GM21447 (cell line): Measurements from ENCODE around the gene LGALS9B.
A peak's percentile ranks its signal among the peaks of the same experiment; 100 is the strongest.
"Not testable (repeated sequence)": the region's sequence is repeated elsewhere in the genome, so short reads cannot be mapped to it uniquely, and the experiment has no call there.

Source experiments
- ATAC-seq: cut with Tn5 transposase; IDR thresholded peaks from one replicate; pipeline ENCODE4 v1.9.1; 2021; ENCODE audit not compliant: unreplicated experiment

The LGALS9B gene

DNA sequence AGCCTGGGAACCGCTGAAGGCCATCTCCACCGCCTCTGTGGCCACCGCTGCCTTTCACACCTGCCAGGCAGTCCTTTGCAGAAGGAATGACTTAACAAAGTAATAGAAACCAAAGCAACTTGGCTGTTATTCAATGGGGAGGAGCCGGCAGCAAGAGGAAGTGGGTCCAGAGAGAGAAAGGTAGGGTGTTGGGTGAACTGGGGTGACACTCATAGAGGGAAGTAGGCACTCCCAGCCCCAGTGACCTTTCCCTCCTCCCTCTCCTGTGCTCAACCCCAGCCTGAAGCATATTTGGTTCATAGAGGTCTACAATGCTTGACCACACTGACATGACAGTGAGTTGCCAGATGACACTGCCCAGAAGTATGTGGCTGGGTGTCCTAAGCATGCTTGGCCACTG, at the start of gene LGALS9B:
Gene LGALS9B, minus strand, starts transcription at position 93 of the 400 bp plus-strand sequence. Its CDS starts 69 bp downstream, at position 24.
- ATAC-seq: peak; percentile 93

DNA sequence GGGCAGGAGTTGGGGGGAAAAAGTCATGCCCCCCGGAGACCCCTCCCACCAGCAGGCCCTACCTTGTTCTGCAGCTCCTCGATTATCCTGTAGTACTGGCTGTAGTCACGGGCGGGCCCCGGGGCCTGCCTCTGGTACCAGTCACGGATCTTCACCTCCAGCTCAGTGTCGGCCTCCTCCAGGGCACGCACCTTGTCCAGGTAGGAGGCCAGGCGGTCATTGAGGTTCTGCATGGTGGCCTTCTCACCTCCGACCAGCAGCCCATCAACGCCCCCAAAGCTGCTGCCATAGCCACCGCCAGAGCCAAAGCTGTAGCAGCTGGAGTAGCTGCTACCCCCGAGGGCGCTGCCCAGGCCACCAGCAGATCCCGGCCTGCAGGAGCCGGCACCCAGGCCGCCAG, 49.6 kb upstream of the LGALS9B start:
- not testable (repeated sequence) for ATAC-seq

DNA sequence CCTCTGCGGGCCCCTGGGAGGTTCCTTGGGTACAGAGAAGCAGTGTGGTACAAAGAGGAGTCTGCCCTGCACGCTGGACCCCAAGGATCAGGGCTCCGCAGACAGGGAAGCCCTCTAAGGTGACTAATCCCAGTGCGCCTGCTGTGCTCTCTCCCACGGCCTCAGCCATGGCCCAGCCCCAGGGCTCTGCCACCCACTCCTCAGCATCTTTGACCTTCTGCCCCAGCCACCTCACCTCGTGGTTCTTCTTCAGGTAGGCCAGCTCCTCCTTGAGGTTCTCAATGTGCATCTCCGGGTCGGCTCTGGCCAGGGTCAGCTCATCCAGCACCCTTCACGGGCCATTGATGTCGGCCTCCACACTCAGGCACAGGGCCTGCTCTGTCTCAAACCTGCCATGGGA, 47.8 kb upstream of the LGALS9B start:
- not testable (repeated sequence) for ATAC-seq

DNA sequence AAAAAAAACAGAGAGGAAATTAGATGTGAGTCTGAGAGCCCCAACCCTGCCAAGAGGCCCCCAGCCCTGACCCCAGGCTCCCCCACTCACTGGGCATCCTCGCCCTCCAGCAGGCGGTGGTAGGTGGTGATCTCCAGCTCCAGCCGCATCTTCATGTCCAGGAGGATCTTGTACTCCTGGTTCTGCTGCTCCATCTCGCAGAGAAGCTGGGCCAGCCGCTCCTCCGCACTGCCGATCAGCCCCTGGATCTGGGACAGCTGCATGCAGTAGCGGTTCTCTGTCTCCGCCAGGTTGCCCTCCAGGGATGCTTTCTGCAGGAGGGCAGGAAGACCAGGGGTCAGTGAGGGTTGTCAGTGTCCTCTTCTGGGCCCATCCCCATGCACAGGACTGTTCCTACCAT, 46.2 kb upstream of the LGALS9B start:
- ATAC-seq: not testable (repeated sequence)

DNA sequence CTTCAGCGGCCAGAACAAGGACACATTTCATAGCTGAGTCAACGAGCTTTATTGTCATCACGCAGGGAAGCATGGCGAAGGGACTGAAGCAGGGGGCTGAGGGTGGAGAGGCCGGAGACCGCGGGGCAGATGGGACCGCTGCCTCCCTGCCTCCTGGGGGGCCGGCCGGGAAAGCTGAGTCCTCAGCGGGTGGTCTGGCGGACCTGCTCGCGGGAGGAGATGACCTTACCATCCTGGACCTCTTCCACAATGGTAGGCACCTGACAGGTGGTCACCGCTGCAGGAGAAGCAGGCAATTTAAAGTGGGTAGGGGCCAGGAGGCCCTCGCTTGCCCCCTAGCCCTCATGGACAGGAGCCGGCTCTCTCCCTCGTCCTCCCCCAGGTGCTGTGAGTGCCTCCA, 45.0 kb upstream of the LGALS9B start:
- not testable (repeated sequence) for ATAC-seq

DNA sequence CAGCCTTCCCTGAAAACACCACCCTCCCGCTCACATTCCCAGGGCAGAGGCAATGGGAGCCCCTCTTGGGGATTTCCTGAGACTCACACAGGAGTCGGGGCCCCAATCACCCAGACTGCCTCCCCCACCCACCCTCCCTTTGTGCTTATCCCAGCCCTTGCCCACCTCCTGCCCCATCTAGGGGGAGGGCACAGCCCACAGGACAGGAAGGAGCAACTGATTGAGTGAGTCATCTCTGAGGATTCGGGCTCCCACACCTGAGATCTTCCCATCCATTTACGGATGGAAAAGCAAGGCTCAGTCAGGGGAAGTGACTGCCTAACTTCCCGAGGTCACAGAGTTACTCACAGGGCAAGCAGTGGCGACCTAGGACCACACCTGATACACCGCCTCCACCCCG, 44.4 kb upstream of the LGALS9B start:
- ATAC-seq: not testable (repeated sequence)

DNA sequence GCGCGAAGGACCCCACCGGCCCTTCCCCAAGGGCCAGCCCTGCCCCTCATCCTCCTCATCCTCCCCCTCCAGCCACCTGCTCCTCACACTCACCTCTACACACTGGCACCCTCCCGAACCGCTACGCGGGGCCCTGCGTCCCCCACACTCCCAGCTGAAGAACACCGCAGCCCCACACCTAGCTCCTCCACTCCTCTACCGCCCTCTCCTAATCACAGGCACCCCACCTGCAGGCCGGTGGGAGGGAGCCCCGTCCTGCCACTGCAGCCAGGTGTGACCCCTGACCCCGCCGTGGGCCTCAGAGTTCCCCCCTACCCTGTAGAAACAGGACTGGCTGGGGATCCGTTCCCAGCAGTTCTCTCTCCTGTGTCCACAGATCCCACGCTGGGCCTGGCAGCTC, 38.0 kb upstream of the LGALS9B start:
- ATAC-seq: not testable (repeated sequence)

DNA sequence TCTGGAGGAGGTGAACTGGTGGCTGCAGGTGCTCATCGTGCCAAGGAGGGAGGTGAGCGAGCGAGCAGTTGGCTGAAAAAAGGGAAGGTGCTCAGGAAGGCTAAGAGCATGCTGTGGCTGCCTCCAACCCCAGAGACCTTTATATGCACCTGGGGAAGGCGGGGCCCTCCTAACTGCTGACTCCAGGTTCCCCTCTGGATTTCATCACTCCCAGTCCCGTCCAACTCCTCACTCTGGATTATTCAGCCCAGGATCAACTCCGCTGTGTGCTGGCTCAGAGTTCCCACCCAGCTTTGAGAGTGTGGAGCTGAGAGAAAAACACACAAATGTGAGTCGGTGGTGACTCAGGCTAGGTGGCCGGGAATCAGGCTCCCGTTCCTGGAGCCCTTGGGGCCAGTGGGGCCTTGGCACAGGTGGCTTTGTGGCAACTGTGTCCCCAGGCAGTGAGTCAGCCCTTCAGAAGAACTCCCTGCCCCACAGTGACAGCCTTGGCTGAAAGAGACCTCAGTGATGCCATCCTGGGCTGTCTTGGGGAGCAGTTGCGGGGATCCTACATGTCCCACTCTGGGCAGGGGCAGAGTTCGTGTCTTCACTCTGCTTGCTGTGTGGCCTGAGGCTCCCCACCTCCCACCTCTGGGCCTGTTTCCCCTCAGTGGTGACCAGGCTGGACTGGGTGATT, 37.2 kb upstream of the LGALS9B start:
- ATAC-seq: not testable (repeated sequence)

DNA sequence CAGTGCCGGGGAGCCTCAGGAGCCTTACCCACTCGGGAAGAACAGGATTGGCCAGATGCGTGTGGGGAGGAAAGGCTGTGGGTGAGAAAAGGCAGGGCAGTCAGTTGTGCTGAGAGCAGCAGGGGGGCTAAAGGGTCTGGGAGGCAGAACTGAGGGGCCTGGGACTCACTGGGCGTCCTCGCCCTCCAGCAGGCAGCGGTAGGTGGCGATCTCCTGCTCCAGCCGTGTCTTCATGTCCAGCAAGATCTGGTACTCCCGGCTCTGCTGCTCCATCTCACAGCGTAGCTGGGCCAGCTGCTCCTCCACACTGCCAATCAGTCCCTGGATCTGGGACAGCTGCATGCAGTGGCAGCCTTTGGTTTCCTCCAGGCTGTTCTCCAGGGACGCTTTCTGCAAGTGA, 34.6 kb upstream of the LGALS9B start:
- not testable (repeated sequence) for ATAC-seq

DNA sequence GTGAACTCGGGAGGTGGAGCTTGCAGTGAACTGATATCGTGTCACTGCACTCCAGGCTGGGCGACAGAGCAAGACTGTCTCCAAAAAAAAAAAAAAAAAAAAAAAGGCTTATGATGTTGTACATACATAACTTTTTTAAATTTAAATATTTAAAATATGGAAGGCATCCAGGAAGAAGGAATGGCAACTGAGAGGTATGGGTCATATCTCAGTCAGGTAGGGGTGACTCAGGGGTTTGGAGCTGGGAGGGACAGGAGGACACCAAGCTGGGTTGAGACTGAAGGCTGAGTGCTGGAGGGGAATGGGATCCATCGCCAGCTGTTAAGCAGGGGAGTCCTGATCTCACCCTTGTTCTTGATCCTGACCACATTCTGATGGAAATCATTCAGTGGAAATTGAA, 33.0 kb upstream of the LGALS9B start:
- not testable (repeated sequence) for ATAC-seq

DNA sequence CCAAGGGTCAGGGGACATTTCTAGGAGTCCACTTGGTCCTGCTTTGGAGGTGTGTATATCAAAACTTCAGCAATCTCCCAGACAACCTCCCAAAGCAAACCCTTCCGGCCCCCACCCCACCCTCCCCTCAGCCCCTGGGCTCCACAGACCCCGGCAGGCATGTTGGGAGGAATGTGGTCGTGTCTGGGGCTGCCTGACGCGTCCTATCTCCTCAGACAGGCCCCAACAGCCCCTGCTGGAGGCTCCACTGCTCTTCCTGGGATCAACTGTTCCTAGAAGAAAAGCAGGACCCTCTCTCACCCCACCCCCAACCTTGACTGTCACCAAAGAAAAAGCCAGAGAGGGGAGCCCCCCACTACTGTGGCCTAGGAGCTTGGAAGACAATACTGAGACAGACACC, 28.1 kb upstream of the LGALS9B start:
- not testable (repeated sequence) for ATAC-seq

DNA sequence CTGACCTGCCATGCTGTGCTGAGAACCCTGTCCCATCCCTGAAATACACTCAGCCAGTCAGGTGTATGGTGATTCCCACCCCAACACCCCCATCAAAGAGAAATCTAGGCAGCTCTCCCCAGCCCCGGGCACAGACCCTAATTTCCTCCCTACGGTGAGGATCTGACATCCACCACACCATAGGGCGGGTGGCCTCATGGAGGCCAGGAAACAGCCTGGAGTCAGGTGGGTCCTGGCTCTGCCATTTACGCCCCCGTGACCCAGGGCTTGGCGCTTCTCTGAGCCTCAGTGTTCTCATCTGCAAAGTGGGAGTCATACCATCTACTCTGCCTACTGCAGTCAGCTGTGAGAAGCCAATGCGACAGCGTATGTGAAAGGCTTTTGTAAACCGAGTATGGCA, 27.4 kb upstream of the LGALS9B start:
- ATAC-seq: not testable (repeated sequence)

DNA sequence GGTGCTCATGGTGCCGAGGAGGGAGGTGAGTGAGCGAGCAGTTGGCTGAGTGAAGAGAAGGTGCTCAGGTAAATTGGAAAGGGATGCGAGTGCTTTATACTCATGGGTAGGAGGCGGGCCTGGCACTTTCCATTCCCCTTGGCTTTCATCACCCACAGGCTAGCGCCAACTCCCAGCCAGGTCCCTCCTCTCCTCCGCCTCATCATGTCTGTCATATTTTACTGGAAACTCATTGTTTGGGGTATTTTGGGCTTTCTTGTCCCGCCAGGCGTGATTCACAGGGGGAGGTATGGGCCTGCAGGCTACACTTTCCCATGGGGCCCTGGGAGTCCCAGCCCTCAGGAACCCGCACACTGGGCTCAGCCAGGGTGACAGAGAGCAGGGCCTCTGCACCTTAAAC, 26.8 kb upstream of the LGALS9B start:
- not testable (repeated sequence) for ATAC-seq

DNA sequence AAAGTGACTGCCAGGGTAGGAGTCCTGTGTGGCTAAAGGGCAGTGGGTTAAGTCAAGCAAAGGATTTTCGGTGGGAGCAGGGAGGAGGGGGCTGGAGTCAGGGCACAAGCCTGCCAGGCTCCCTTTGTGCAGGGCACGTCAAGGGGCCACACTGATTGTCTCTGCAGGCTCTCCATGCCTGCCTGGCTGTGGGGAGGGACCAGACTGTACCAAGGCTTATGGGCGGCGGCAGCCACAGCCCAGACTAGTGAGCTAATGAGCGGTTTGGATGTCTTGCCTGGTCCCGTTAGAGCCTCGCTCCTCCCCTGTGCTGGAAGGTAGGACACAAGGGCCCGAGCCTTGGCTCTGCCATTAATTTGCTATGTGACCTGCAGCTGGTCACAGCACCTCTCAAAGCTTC, 25.6 kb upstream of the LGALS9B start:
- not testable (repeated sequence) for ATAC-seq

DNA sequence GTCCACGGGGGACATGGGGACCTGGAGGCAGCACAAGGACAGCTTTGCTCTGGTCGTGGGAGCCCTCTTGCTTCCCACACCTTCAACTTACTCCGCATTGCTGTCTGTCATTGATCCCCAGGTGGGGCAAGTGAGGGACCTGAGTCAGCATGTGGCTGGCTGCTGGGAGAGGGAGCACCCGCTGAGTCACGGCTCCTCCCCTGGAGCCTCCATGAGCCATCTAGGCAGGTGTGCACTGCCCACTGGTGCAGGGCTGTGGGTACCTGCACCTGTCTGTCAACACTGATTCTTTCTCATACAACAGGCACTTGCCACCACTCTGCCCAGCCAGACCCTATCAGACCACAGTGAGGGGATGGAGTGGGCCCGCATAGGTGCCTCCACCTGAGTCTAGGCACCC, 24.8 kb upstream of the LGALS9B start:
- ATAC-seq: not testable (repeated sequence)

DNA sequence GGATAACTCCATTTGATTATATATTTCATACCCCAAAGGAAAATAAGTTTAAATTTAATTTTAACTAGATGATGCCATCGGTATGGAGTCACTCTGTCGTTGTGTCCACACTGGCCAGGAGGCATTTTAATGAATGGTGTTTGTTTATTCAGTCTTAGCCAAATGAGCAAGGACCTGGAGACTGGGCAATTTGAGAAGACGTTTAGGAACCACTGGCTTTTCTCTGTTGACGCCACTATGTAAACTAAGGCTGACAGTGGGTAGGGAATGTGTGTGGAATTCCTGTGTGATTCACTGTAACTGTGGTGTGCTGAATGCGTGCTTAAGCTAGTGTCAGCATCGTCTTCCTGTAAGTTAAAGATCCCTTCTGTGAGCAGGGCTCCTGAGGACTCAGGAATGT, 17.6 kb upstream of the LGALS9B start:
- not testable (repeated sequence) for ATAC-seq

DNA sequence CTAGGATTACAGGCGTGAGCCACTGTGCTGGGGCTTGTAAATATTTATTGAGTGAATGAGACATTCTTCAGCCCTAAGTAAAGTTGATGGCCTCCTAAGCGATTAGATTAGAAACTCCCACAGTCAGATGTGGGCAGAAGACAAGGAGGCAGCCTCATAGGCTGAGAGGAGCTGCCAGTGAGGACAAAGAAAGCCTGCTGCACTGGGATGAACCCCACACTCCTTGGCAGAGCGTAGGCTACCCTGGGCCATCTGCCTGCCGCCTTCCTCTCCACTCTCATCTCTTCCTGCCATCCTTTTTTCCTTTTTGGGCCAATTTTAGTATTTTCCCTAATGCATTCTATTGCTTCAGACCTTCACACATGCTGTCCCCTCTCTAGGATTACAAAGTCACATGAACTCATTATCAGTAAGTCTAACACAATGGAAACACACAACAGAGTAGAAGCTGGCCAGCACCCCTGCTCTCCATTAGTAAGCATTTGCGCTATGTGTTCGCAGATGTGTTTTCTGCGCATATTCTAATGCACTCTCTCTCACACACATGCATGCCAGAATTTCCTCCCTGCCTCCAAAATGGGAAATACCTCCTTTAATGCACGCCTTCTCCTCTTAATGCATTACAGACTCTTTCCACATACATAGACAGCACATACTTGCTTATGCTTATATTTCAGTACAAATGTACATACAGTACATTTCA, 12.7 kb upstream of the LGALS9B start:
- not testable (repeated sequence) for ATAC-seq

DNA sequence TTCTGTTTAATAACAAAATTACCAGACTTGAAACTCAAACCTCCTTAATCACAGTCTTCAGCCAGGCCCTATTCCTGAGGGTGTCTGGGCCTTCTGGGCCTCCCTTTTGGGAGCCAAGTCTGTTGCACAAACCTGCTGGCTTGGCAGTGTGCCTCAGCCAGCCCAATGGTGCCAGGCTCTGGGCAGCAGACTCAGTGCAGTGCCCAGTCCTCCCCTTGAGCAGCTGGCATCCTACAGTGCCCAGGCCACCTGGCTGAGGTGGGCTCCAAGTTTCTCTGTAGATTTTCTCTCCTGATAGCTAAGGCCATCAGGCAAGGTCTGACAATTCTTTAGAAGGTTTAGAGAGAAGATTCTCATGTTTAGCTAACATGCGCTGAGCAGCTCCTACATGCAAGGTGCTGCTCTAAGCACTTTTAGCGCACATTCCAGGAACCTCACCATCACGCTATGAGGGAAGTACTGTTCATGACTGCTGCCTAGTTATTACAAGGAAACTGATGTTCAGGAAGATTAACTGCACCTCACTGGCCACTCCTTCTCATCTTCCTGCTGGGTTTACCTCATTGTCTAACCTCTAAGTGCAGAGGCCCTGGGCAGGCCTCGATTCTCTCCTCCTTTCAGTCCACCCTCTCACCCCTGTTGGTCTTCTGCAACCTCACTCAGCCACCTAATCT, 10.2 kb upstream of the LGALS9B start:
- not testable (repeated sequence) for ATAC-seq

DNA sequence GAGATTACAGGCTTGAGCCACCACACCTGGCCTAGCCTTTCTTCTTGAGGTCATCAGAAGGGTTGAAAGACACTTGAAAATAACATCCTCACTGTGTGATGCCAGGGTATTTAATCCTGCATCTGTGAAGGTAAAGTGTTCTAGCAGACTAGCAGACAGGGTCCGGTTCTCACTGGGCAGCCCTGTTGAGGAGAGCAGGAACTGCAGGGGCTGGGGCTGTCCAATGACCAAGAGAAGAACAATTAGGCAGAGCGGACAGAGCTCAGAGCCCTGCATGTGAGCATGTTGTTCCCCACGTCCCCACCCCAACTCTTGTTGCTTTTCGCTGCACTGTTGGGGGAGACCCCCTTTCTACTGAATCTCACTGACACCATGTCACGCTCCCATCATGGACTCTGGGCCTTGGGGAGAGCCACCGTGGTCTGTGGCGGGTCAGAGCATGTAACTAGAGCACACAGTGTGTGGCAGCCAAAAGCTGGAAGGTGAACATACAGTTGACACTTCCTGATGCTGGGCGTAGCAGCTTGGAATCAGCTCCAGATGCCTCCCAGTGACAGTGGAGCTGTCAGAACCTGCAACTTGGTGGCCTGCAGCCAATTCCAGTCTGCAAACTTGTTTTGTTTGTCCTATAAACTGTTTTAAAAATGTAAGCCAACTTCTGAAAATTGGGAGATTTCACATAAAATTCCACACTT, 7.9 kb upstream of the LGALS9B start:
- not testable (repeated sequence) for ATAC-seq

DNA sequence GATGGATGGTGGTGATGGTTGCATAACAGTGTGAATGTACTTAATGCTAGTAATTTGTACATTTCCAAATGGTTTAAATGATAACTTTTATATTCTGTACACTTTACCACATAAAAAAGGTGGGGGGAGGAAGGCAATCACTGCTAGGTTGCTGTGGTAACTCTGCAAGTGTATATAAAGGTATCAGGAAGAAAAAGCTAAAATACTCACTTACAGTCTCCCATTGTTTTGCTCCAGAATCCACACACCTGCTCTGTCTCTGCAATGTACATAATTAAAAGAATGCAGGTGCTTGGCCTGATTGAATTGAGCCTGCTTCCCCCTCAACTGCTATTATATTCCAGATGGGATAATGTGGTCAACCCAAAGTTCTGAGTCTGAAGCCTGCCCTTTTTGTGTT, 6.7 kb upstream of the LGALS9B start:
- ATAC-seq: not testable (repeated sequence)

DNA sequence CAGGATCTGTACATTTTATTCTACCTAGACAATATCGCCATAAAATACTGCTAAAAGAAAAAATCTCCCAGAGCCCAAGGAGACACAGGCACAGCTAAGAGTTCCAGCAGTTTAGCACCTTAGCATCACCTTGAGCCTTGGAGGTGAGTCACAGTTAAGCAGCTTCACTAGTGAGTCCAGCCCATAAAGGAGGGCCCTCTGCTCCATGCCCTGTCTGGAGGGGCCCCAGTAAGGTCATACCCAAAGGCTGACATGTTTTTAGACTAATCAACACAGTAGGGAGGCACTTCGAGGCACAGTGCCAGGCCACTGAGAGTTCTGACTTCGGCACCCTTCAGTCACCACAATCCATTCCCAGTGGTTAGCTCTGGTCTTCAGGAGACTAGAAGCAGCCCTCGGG, 2.6 kb upstream of the LGALS9B start:
- not testable (repeated sequence) for ATAC-seq
